Activated CD4-positive, alpha-beta T cell treated with anti-CD3 and anti-CD28 coated beads for 36 hours (primary cell): Measurements from ENCODE around the gene PRR16. TPM values are rescaled to one million over a fixed set of nuclear protein-coding genes. Genes with fewer than 3 reads are reported as not detected.

ENCODE experiments used
- ATAC-seq: fragments of 200-7000 bp; cut with Tn5 transposase; one replicate; pipeline ENCODE4 v1.10.0; 2021; ENCODE audit warnings: mild to moderate bottlenecking, moderate library complexity
- CTCF ChIA-PET: fragments of 350-600 bp; sonication (Branson Sonifier 250); formaldehyde crosslinking; loops from one replicate; lab custom pipeline; 2021; ENCODE audit warnings: antibody characterized with exemption; lab: Charles Lee
- POLR2A ChIA-PET: fragments of 350-600 bp; sonication (Branson Sonifier 250); formaldehyde crosslinking; loops from one replicate; lab custom pipeline; 2021; ENCODE audit warnings: antibody characterized with exemption, inconsistent platforms; lab: Charles Lee
- DNase-seq: peaks from one replicate; pipeline ENCODE4 v3.0.0-alpha.2; 2020
- H3K27ac Mint-ChIP-seq: one replicate; pipeline ENCODE4 v1.8.0; 2021; ENCODE audit warnings: mixed read lengths
- H3K27me3 Mint-ChIP-seq: one replicate; pipeline ENCODE4 v1.8.0; 2021; ENCODE audit warnings: mixed read lengths
- H3K36me3 Mint-ChIP-seq: one replicate; pipeline ENCODE4 v1.8.0; 2021; ENCODE audit warnings: low read depth, mixed read lengths
- H3K4me1 Mint-ChIP-seq: one replicate; pipeline ENCODE4 v1.8.0; 2021; ENCODE audit warnings: mixed read lengths
- H3K4me3 Mint-ChIP-seq: one replicate; pipeline ENCODE4 v1.8.0; 2021; ENCODE audit warnings: mild to moderate bottlenecking, moderate library complexity, mixed read lengths
- H3K9me3 Mint-ChIP-seq: one replicate; pipeline ENCODE4 v1.8.0; 2021; ENCODE audit warnings: low read depth, mixed read lengths
- intact Hi-C, 2 experiments: fragments of 100-400 bp; cut with DNase I in 1 of 2; cut with micrococcal nuclease in 1 of 2; formaldehyde crosslinking; loops; one replicate each; pipeline versions ENCODE4 v1.14.2 to v1.15.1; 2022 to 2024; cut with DNase I, micrococcal nuclease
- total RNA-seq, 2 experiments: library from RNA; stranded (reverse); gene quantifications; one replicate each; pipeline ENCODE4 v1.2.3, GENCODE V29; 2021

The PRR16 gene
- total RNA-seq, 2 experiments from 2014 or later = not detected

DNA sequence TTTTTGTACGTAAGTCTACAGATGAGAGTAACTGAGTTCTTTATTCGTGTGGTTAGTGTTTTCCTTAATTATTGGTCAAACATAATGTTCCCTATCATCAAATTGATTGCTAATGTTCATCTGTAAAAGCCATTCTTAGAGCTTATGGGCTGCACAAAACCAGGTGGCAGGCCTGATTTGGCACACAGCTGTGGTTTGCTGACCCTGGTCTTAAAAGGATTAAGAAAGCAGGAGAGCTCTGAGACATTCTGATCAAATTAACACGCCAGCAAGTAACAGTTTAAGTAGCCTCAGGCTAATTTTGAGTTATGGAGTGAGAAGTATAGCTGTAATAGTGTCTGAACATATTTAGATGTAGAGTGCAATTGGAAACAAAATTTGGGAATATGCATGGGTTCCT is 63.2 kb downstream of the PRR16 start:
- DNase-seq (no peak), ATAC-seq (no peak)
- CTCF ChIA-PET = no interaction called here
- H3K9me3 Mint-ChIP-seq = peaks cover 3% of the 10 kb centered on the region
- intact Hi-C loops = no loop called here
- POLR2A ChIA-PET = no interaction called here
- no peak overlapping the region for H3K4me3 Mint-ChIP-seq
- no peaks in the 10 kb centered on the region for H3K4me1 Mint-ChIP-seq
- no peak overlapping the region for H3K27ac Mint-ChIP-seq
- H3K27me3 Mint-ChIP-seq = no peaks in the 10 kb centered on the region
- H3K36me3 Mint-ChIP-seq = no peaks in the 10 kb centered on the region

DNA sequence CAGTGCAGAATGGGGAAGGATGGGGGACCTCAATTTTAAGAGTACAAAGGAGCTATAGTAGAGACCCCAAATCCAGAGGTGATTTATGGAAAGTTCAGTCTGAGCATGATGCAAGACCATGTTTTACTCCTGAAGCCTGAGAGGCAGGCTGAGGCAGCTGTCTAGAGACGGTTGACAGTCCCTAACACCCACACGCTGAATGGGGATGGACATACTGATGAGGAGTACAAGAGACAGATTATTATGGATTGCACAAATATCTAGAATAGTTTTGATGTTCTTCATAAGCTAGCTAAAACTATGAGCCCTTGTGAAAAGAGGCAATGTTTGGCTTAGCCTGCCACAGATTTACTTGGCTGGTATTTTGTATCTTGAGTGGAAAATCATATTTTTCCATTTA is 64.5 kb downstream of the PRR16 start:
- Mint-ChIP-seq H3K36me3 (no peaks in the 10 kb centered on the region), H3K4me1 (no peaks in the 10 kb centered on the region), H3K4me3 (no peak overlapping the region), H3K9me3 (peaks cover 3% of the 10 kb centered on the region), H3K27me3 (no peaks in the 10 kb centered on the region), H3K27ac (no peak overlapping the region)
- CTCF ChIA-PET = no interaction called here
- intact Hi-C loops = no loop called here
- ATAC-seq (no peak), DNase-seq (no peak)
- POLR2A ChIA-PET = no interaction called here

DNA sequence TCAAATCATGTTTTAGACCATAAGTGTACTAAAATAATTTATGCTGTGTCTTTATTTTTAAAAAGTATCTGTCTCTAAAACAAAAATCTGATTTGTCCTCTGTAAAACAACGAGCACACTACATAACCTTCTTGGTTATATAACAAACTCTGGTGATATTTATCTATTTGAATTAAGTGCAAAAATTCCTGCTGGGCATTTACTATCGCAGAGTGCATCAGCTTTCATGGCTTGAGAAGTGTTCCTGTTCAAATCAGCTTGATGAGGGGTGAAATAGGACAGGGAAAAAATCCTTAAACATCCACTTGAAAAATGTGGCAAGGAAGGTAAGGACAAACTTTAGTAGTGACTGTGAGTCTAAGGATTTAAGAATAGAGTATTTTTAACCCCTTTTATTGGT is 65.3 kb downstream of the PRR16 start:
- H3K36me3 Mint-ChIP-seq = no peaks in the 10 kb centered on the region
- no peaks in the 10 kb centered on the region for H3K4me1 Mint-ChIP-seq
- ATAC-seq (no peak), DNase-seq (no peak)
- ChIA-PET CTCF (no interaction called here), POLR2A (no interaction called here)
- H3K27ac Mint-ChIP-seq = no peak overlapping the region
- no peak overlapping the region for H3K4me3 Mint-ChIP-seq
- no peaks in the 10 kb centered on the region for H3K27me3 Mint-ChIP-seq
- H3K9me3 Mint-ChIP-seq = peaks cover under 1% of the 10 kb centered on the region
- intact Hi-C loops = no loop called here

DNA sequence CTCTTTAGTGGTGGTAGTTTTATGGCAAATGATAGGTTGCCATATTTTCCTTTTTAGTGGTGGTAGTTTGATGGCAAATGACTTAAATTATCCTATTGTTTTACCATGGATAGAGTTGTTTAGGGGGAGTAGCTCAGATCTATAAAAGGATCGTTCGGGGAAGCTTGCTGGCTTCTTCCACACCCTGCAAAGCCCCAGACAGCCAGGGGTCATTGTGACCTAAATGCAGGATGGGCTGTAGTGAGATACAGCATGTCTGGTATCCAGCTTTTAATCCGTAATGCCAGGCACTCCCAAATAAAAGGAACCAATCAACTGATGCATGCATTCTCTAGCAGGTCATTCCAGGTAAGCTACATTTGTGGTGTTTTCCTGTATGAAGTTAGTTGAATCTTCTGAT is 67.1 kb downstream of the PRR16 start:
- no peak for ATAC-seq
- Mint-ChIP-seq H3K4me1 (no peaks in the 10 kb centered on the region), H3K27ac (no peak overlapping the region), H3K27me3 (no peaks in the 10 kb centered on the region), H3K4me3 (no peak overlapping the region), H3K36me3 (no peaks in the 10 kb centered on the region), H3K9me3 (peaks cover 3% of the 10 kb centered on the region)
- no peak for DNase-seq
- ChIA-PET CTCF (interaction anchor here (0.8 kb wide), 1 partner anchor 20 kb away, joined by 3 read pairs; no protein-coding TSS in a partner anchor), POLR2A (no interaction called here)
- intact Hi-C loops = no loop called here

DNA sequence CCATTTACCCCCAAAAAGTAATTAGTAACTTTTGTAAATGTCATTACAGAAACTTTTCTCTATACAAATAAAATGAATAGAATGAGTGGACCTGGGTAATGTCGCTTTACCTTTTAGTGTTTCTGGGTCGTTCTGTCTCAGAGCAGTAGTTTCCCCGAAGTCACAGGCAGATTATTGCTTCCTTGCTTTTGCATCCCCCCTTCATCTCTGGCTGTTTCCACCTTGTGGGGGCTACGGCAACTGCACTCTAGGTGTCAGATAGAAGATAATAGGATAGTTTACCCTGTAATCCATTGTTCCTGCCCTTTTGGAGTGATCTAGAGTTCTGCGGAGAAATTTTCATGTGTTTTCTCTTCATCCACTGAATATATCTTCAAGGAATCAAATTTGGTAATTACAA is 68.7 kb downstream of the PRR16 start:
- no peak overlapping the region for H3K27ac Mint-ChIP-seq
- CTCF ChIA-PET = no interaction called here
- H3K4me1 Mint-ChIP-seq = no peaks in the 10 kb centered on the region
- POLR2A ChIA-PET = no interaction called here
- intact Hi-C loops = no loop called here
- no peak overlapping the region for H3K4me3 Mint-ChIP-seq
- H3K36me3 Mint-ChIP-seq = no peaks in the 10 kb centered on the region
- H3K27me3 Mint-ChIP-seq = no peaks in the 10 kb centered on the region
- DNase-seq = no peak
- H3K9me3 Mint-ChIP-seq = peaks cover 3% of the 10 kb centered on the region
- ATAC-seq = no peak

DNA sequence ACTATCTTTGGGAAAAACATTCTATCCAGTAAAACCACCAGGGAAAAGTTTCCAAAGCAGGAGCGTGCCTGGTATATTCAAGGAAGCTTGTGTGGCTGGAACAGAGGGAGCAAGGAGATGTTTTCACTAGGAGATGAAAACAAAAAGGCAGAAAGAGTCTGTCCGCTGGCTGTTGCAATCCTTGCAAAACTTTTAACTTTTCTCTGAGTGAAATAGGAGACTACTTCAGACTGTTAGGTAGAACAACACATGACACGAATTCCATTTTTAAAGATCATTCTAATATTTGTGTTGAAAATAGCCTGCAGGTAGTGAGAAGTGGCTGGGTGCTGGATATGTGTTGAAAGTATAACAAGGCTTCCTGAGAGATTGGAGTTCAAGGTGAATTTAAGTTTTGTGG is 69.5 kb downstream of the PRR16 start:
- ATAC-seq (no peak), DNase-seq (no peak)
- intact Hi-C loops = no loop called here
- Mint-ChIP-seq H3K36me3 (no peaks in the 10 kb centered on the region), H3K27me3 (no peaks in the 10 kb centered on the region), H3K4me1 (no peaks in the 10 kb centered on the region), H3K9me3 (peaks cover 3% of the 10 kb centered on the region), H3K27ac (no peak overlapping the region), H3K4me3 (no peak overlapping the region)
- POLR2A ChIA-PET = no interaction called here
- CTCF ChIA-PET = no interaction called here

DNA sequence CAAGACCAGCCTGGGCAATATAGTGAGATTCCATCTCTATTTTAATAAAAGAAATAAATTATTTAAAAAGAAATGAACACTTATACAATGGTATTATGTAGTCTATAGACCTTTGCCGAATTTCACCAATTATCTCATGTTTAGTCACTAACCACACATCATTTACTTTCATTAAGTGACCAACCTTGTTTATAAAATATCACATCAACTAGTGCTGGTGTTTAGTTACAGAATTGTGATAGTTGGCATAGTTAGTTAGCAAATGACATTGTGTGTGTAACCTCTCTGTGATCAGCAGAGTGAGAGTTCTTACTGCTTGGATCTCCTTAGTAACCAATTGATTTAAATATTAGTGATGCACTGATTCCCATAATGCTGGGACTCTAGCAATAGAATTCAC is 71.8 kb downstream of the PRR16 start:
- Mint-ChIP-seq H3K4me3 (no peak overlapping the region), H3K4me1 (no peaks in the 10 kb centered on the region), H3K27me3 (no peaks in the 10 kb centered on the region), H3K36me3 (no peaks in the 10 kb centered on the region), H3K27ac (no peak overlapping the region), H3K9me3 (peaks cover 5% of the 10 kb centered on the region)
- DNase-seq (no peak), ATAC-seq (no peak)
- intact Hi-C loops = no loop called here
- ChIA-PET CTCF (no interaction called here), POLR2A (no interaction called here)

DNA sequence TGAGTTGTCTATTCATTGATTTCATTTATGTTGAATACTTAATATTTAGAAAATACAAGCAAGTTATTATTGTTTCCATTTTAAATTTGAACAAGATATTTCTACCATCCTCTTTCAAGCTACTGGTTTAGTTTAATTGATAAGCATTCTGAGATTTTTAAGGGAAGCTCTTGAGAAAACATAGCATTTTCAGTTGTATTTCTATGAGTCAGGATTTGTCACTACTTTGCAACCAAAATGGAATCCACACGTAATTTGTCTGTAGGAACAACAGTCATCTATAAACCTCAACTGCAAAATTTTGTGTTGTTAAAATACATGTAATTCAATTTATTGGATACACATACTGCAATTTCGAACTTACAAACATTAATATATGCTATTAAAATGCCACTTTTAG is 74.0 kb downstream of the PRR16 start:
- Mint-ChIP-seq H3K36me3 (no peaks in the 10 kb centered on the region), H3K27ac (no peak overlapping the region), H3K4me1 (no peaks in the 10 kb centered on the region), H3K4me3 (no peak overlapping the region), H3K27me3 (no peaks in the 10 kb centered on the region), H3K9me3 (peaks cover 5% of the 10 kb centered on the region)
- intact Hi-C loops = no loop called here
- ATAC-seq (no peak), DNase-seq (no peak)
- ChIA-PET POLR2A (no interaction called here), CTCF (no interaction called here)

DNA sequence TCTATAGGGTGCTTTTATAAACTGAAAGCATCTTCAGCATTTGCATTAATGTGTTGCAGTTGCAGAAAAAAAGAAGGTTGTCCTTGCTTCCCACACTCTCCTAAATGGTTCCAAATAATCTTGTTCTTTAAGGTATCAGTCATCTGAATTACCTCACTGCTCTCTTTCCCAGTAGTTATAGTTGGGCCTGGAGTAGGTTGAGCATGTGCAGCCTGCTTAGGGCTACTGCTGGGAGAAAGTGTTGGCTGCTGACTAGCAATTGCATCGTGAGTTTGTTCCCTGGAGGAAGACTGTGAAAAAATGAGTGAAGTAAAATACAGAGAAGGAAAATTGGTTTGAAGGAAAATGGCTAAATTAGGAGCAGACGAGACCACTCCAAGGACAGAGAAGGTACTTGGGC is 74.5 kb downstream of the PRR16 start:
- Mint-ChIP-seq H3K36me3 (no peaks in the 10 kb centered on the region), H3K4me1 (no peaks in the 10 kb centered on the region), H3K27ac (no peak overlapping the region), H3K4me3 (no peak overlapping the region), H3K9me3 (peaks cover 5% of the 10 kb centered on the region), H3K27me3 (no peaks in the 10 kb centered on the region)
- ChIA-PET POLR2A (no interaction called here), CTCF (no interaction called here)
- DNase-seq (no peak), ATAC-seq (no peak)
- intact Hi-C loops = no loop called here

DNA sequence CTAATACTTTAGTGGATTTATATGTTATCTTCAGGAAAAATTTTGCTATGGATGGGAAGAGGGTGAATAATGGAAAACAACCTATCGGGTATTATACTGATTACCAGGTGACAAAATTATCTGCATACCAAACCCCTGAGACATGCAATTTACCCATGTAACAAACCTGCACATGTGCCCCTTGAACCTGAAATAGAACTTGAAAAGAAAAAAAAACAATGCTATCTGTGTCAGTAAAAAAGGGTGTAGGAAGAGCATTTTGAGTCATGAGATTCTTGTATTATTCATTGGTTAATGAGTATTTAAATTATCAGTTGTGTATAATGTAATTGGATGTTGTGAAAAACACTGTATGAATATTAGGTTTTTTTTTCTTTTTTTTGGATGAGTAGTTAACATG is 75.4 kb downstream of the PRR16 start:
- no peaks in the 10 kb centered on the region for H3K36me3 Mint-ChIP-seq

DNA sequence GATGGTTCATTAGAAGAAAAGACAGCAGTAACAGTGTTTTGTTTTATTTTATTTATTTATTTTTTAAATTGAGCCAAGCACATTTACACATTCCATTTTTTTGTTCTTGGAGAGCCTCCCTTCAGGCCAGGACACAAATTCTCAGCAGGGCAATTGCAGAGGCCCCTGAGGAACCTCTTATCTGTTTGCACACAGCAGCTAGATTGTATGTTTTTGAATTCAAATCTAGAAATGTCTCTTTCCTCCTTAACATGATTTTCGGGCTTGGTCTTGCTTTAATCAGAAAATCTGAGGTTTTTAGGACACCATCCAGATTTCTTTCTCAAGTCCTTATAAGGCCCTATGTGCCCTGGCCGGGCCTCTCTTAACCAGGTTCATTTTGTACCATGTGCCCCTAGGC is 76.0 kb downstream of the PRR16 start:
- Mint-ChIP-seq H3K36me3 (no peaks in the 10 kb centered on the region), H3K27ac (no peak overlapping the region), H3K4me1 (no peaks in the 10 kb centered on the region), H3K9me3 (peaks cover 5% of the 10 kb centered on the region), H3K27me3 (no peaks in the 10 kb centered on the region), H3K4me3 (no peak overlapping the region)
- ATAC-seq (no peak), DNase-seq (no peak)
- intact Hi-C loops = no loop called here
- POLR2A ChIA-PET = no interaction called here
- CTCF ChIA-PET = no interaction called here

More for the DNA sequence above, 75.4 kb downstream of the PRR16 start:
- H3K27me3 Mint-ChIP-seq = no peaks in the 10 kb centered on the region
- ATAC-seq = no peak
- H3K4me3 Mint-ChIP-seq = no peak overlapping the region
- peaks cover 5% of the 10 kb centered on the region for H3K9me3 Mint-ChIP-seq
- intact Hi-C loops = no loop called here
- ChIA-PET POLR2A (no interaction called here), CTCF (no interaction called here)
- H3K27ac Mint-ChIP-seq = no peak overlapping the region
- H3K4me1 Mint-ChIP-seq = no peaks in the 10 kb centered on the region
- no peak for DNase-seq

DNA sequence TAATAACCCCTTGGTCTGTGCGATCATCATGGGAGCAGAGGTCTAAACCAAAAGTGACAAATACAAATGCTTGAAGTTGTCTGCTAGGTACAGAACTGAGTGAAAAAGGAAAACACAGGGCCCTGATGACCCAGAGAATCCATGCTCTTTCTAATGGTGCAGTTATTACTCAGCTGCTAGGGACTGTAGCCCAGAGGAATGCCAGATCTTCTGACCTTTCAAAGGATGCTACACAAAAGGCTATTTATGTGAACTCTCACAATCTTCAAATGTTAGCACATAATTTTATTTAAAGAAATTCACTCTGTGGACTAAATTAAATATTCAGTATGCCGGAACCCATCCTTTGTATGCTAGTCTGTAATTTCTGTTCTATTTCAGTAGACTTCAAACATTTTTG is 79.9 kb downstream of the PRR16 start:
- no peak for ATAC-seq
- Mint-ChIP-seq H3K4me1 (no peaks in the 10 kb centered on the region), H3K4me3 (no peak overlapping the region)

DNA sequence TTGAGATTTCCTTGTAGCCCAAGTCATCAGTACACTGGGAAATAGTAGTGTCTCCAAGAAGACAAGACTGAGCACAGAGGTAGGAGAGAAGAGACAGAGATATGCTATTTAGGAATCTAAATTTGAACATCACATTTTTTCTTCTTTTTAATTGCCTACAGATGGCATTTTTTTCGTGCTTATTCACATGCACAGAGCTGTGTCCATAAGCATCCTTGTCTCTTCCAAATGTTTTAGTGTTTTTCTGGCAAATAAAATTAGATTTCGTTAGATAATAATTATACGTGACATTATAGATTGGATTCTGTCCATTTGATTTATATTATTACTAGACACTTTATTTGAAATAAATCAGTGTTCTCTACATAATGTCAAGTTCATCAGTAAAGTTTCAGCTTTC is 80.9 kb downstream of the PRR16 start:
- H3K27me3 Mint-ChIP-seq = no peaks in the 10 kb centered on the region
- no peak for DNase-seq
- peaks cover 5% of the 10 kb centered on the region for H3K9me3 Mint-ChIP-seq
- H3K36me3 Mint-ChIP-seq = no peaks in the 10 kb centered on the region
- ChIA-PET CTCF (no interaction called here), POLR2A (no interaction called here)
- ATAC-seq = no peak
- H3K27ac Mint-ChIP-seq = no peak overlapping the region
- no peaks in the 10 kb centered on the region for H3K4me1 Mint-ChIP-seq
- intact Hi-C loops = no loop called here
- no peak overlapping the region for H3K4me3 Mint-ChIP-seq

More for the DNA sequence above, 79.9 kb downstream of the PRR16 start:
- POLR2A ChIA-PET = no interaction called here
- Mint-ChIP-seq H3K36me3 (no peaks in the 10 kb centered on the region), H3K27me3 (no peaks in the 10 kb centered on the region), H3K9me3 (peaks cover 5% of the 10 kb centered on the region), H3K27ac (no peak overlapping the region)
- intact Hi-C loops = no loop called here
- no peak for DNase-seq
- CTCF ChIA-PET = no interaction called here
